ENCODE data around the gene TBC1D8B. TPM values are rescaled to one million over a fixed set of nuclear protein-coding genes. Genes with fewer than 3 reads are reported as not detected.

Gene TBC1D8B
- total and polyA plus RNA-seq, 2 donors (not counting 1 experiment from before 2014, with no cell fraction given), result 9.1 to 15.4 TPM

DNA sequence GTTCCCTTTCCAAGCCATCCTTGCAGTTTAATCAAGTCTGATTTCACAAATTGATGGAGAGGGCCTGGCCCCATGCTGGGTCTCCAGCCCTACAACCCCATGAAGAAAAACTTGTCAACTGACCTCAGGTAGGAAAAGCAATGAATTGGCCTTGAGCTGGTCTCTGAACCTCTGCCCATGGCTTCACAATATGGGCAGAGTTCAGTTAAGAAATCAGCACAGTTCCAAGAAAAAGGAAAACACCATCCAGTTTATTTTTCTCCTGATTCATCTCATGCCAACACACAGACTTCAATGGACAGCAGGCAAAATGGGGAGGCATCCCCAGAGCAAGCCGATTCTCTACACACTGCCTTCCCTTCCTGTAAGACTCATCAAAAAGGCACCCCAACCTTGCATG lies 97.4 kb downstream of the TBC1D8B start:
- DNase-seq (ENCODE audit: low read depth in 2 of 2), result no peak
- no peak overlapping the region for H3K4me2 ChIP-seq (ENCODE audit: extremely low read depth, insufficient read depth, low read length)
- H3K27ac ChIP-seq (ENCODE audit: insufficient read depth, low read length), result no peak overlapping the region
- no peak overlapping the region for H2AFZ ChIP-seq (ENCODE audit: low read length)
- H3K36me3 ChIP-seq (ENCODE audit: control insufficient read depth, insufficient read depth, low read length), result no peaks in the 10 kb centered on the region
- TF ChIP-seq, protein P1, sequence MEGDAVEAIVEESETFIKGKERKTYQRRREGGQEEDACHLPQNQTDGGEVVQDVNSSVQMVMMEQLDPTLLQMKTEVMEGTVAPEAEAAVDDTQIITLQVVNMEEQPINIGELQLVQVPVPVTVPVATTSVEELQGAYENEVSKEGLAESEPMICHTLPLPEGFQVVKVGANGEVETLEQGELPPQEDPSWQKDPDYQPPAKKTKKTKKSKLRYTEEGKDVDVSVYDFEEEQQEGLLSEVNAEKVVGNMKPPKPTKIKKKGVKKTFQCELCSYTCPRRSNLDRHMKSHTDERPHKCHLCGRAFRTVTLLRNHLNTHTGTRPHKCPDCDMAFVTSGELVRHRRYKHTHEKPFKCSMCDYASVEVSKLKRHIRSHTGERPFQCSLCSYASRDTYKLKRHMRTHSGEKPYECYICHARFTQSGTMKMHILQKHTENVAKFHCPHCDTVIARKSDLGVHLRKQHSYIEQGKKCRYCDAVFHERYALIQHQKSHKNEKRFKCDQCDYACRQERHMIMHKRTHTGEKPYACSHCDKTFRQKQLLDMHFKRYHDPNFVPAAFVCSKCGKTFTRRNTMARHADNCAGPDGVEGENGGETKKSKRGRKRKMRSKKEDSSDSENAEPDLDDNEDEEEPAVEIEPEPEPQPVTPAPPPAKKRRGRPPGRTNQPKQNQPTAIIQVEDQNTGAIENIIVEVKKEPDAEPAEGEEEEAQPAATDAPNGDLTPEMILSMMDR (conservative IDR thresholded peaks at IDR 0.05 in 1 of 2, IDR thresholded peaks at IDR 0.05 in 1 of 2; ENCODE audit: low read depth in 1 of 2, low read length in 2 of 2), result no peak
- no peak for TF ChIP-seq EZH2 (IDR thresholded peaks at IDR 0.05; ENCODE audit: low read length, missing control alignments)
- no peaks in the 10 kb centered on the region for H3K79me2 ChIP-seq (ENCODE audit: control insufficient read depth, insufficient read depth, low read length)
- H3K9me3 ChIP-seq (ENCODE audit: control insufficient read depth, insufficient read depth, low read depth, low read length), result no peaks in the 10 kb centered on the region
- peaks cover 5% of the 10 kb centered on the region for H3K4me1 ChIP-seq (ENCODE audit: control insufficient read depth, extremely low read depth, insufficient read depth, low read length)
- no peak overlapping the region for H3K4me3 ChIP-seq (replicated peaks in 1 of 4; ENCODE audit: control extremely low read depth in 1 of 4, insufficient read depth in 1 of 4, low read depth in 3 of 4, low read length in 4 of 4)
- no peak overlapping the region for H3K9ac ChIP-seq (ENCODE audit: insufficient read depth, low read length)
- no peaks in the 10 kb centered on the region for H4K20me1 ChIP-seq (ENCODE audit: control insufficient read depth, extremely low read depth, insufficient read depth, low read length)
- H3K27me3 ChIP-seq (ENCODE audit: control insufficient read depth, insufficient read depth, low read length), result no peaks in the 10 kb centered on the region

DNA sequence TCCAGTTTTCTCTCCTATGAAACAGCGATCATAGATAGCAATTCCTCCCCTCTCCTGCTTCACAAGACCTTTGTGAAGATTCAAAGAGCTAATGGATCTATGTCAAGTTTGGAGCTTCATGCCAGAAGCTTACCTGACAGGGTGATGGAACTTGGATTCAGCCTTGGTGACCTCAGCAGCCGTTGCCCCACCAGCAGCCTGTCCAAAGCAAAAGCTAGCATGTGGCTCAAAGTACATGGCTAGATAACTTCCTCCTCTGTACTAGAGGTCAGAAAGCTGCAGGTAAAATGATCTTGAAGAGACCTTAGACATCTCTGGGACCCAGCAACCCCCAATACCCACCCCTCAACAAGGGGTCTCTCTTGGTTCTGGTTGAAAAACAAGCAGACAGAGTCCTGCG lies 98.9 kb downstream of the TBC1D8B start:
- no peak overlapping the region for H2AFZ ChIP-seq (ENCODE audit: low read length)
- no peaks in the 10 kb centered on the region for H3K9me3 ChIP-seq (ENCODE audit: control insufficient read depth, insufficient read depth, low read depth, low read length)
- TF ChIP-seq, protein P1 (conservative IDR thresholded peaks at IDR 0.05 in 1 of 2, IDR thresholded peaks at IDR 0.05 in 1 of 2; ENCODE audit: low read depth in 1 of 2, low read length in 2 of 2), result no peak
- no peak for TF ChIP-seq EZH2 (IDR thresholded peaks at IDR 0.05; ENCODE audit: low read length, missing control alignments)
- H4K20me1 ChIP-seq (ENCODE audit: control insufficient read depth, extremely low read depth, insufficient read depth, low read length), result no peaks in the 10 kb centered on the region
- H3K9ac ChIP-seq (ENCODE audit: insufficient read depth, low read length), result no peak overlapping the region
- no peaks in the 10 kb centered on the region for H3K4me1 ChIP-seq (ENCODE audit: control insufficient read depth, extremely low read depth, insufficient read depth, low read length)
- no peaks in the 10 kb centered on the region for H3K27me3 ChIP-seq (ENCODE audit: control insufficient read depth, insufficient read depth, low read length)
- H3K79me2 ChIP-seq (ENCODE audit: control insufficient read depth, insufficient read depth, low read length), result no peaks in the 10 kb centered on the region
- no peak overlapping the region for H3K4me2 ChIP-seq (ENCODE audit: extremely low read depth, insufficient read depth, low read length)
- no peak for DNase-seq (ENCODE audit: low read depth in 2 of 2)
- H3K36me3 ChIP-seq (ENCODE audit: control insufficient read depth, insufficient read depth, low read length), result no peaks in the 10 kb centered on the region
- no peak overlapping the region for H3K4me3 ChIP-seq (replicated peaks in 1 of 4; ENCODE audit: control extremely low read depth in 1 of 4, insufficient read depth in 1 of 4, low read depth in 3 of 4, low read length in 4 of 4)
- no peak overlapping the region for H3K27ac ChIP-seq (ENCODE audit: insufficient read depth, low read length)

DNA sequence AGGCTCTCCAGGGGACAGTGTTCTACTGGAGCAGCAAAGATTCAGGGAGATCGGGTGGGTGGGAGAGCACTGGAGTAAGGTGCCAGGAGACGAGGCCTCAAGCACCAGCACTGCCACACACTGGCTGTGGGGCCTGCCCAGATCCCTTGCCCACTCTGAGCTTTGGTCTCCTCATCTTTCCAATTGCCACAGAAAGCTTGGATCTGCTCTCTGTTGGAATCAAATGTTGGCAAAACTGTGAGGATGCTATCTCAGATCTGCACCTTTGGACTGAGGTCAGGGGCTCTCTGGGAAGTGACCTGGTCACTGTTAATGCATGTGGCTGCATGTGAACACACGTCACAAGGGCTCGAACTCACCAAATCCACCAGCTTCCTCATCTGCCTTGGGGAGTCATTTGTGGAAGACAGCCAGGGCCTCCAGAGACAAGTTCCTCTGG lies 99.3 kb downstream of the TBC1D8B start:
- no peaks in the 10 kb centered on the region for H3K4me1 ChIP-seq (ENCODE audit: control insufficient read depth, extremely low read depth, insufficient read depth, low read length)
- H3K79me2 ChIP-seq (ENCODE audit: control insufficient read depth, insufficient read depth, low read length), result no peaks in the 10 kb centered on the region
- no peaks in the 10 kb centered on the region for H4K20me1 ChIP-seq (ENCODE audit: control insufficient read depth, extremely low read depth, insufficient read depth, low read length)
- H3K9me3 ChIP-seq (ENCODE audit: control insufficient read depth, insufficient read depth, low read depth, low read length), result no peaks in the 10 kb centered on the region
- H3K9ac ChIP-seq (ENCODE audit: insufficient read depth, low read length), result no peak overlapping the region
- no peaks in the 10 kb centered on the region for H3K27me3 ChIP-seq (ENCODE audit: control insufficient read depth, insufficient read depth, low read length)
- TF ChIP-seq, protein P1 (conservative IDR thresholded peaks at IDR 0.05 in 1 of 2, IDR thresholded peaks at IDR 0.05 in 1 of 2; ENCODE audit: low read depth in 1 of 2, low read length in 2 of 2), result no peak
- TF ChIP-seq EZH2 (IDR thresholded peaks at IDR 0.05; ENCODE audit: low read length, missing control alignments), result no peak
- no peak overlapping the region for H2AFZ ChIP-seq (ENCODE audit: low read length)
- no peak for DNase-seq (ENCODE audit: low read depth in 2 of 2)
- no peak overlapping the region for H3K4me2 ChIP-seq (ENCODE audit: extremely low read depth, insufficient read depth, low read length)
- no peaks in the 10 kb centered on the region for H3K36me3 ChIP-seq (ENCODE audit: control insufficient read depth, insufficient read depth, low read length)
- no peak overlapping the region for H3K4me3 ChIP-seq (replicated peaks in 1 of 4; ENCODE audit: control extremely low read depth in 1 of 4, insufficient read depth in 1 of 4, low read depth in 3 of 4, low read length in 4 of 4)
- no peak overlapping the region for H3K27ac ChIP-seq (ENCODE audit: insufficient read depth, low read length)
